Mesenteric fat pad (tissue), 1 donor: ENCODE measurements around the gene CITED4. TPM values are rescaled to one million over a fixed set of nuclear protein-coding genes. Genes with fewer than 3 reads are reported as not detected.

ENCODE experiments used
- DNase-seq: peaks from one replicate; pipeline ENCODE4 v3.0.0-alpha.2; 2020; ENCODE audit warnings: low spot score
- total RNA-seq: library from RNA; stranded (reverse); fragmentation: NEBNext Ultra II Directional; extraction: Animal tissue kit (Norgen Biotek cat#: 25700); gene quantifications from one replicate; pipeline ENCODE4 v1.2.1, GENCODE V29; 2021
- donor health status: DM: yes; HTN: yes; CAD: no.

The CITED4 gene
- total RNA-seq, 1 donor from 2014 or later: 20.6 TPM

- DNase-seq: no peak
Observed at GRCh38 chr1:40886318-40887011, 24.3 kb upstream of the CITED4 start.

GRCh38 chr1:40884055-40884795 lies 22.1 kb upstream of the CITED4 start:
- DNase-seq: no peak

GRCh38 chr1:40880813-40881549 lies 18.8 kb upstream of the CITED4 start:
- no peak for DNase-seq

- no peak for DNase-seq
Observed at GRCh38 chr1:40879482-40880175, 17.5 kb upstream of the CITED4 start.

- no peak for DNase-seq
Observed at GRCh38 chr1:40878906-40879305, 16.7 kb upstream of the CITED4 start.

GRCh38 chr1:40877698-40878097 lies 15.5 kb upstream of the CITED4 start:
- DNase-seq: no peak

GRCh38 chr1:40876891-40877290 lies 14.7 kb upstream of the CITED4 start:
- no peak for DNase-seq

GRCh38 chr1:40876436-40876761 lies 14.2 kb upstream of the CITED4 start:
- no peak for DNase-seq

- no peak for DNase-seq
Observed at GRCh38 chr1:40873863-40874472, 11.8 kb upstream of the CITED4 start.

- DNase-seq: no peak
Observed at GRCh38 chr1:40872276-40872675, 10.1 kb upstream of the CITED4 start.

- no peak for DNase-seq
Observed at GRCh38 chr1:40870135-40870728, 8.1 kb upstream of the CITED4 start.

GRCh38 chr1:40868051-40868723 lies 6.0 kb upstream of the CITED4 start:
- no peak for DNase-seq

GRCh38 chr1:40861224-40862003 lies 749 bp downstream of the CITED4 start:
- DNase-seq: no peak

GRCh38 chr1:40860706-40861223 lies 1.4 kb downstream of the CITED4 start:
- no peak for DNase-seq

- DNase-seq: no peak
Observed at GRCh38 chr1:40858856-40859416, 3.2 kb downstream of the CITED4 start.

- no peak for DNase-seq
Observed at GRCh38 chr1:40857737-40858136, 4.4 kb downstream of the CITED4 start.

GRCh38 chr1:40856656-40857302 lies 5.4 kb downstream of the CITED4 start:
- DNase-seq: no peak

- no peak for DNase-seq
Observed at GRCh38 chr1:40856116-40856515, 6.0 kb downstream of the CITED4 start.
